HL-60 (cell line): ENCODE data around the gene NHERF1.
A peak's percentile ranks its signal among the peaks of the same experiment; 100 is the strongest.

Source experiments
- DNase-seq, 2 experiments: peaks; one replicate each; pipeline ENCODE4 v3.0.0-alpha.2; 2010 to 2020; ENCODE audit warnings: low read depth in 1 of 2, low spot score in 1 of 2
- H3K27ac ChIP-seq: fragments of 250-450 bp; sonication (Bioruptor Pico); replicated peaks from 2 replicates; pipeline ENCODE4 v1.5.1; 2020; ENCODE audit warnings: mild to moderate bottlenecking, moderate library complexity
- H3K27me3 ChIP-seq: fragments of 250-450 bp; sonication (Bioruptor Pico); 2 replicates; pipeline ENCODE4 v1.5.1; 2021; ENCODE audit warnings: mild to moderate bottlenecking, moderate library complexity; ENCODE audit not compliant: insufficient read depth, poor library complexity, severe bottlenecking
- H3K4me3 ChIP-seq: replicated peaks from 2 replicates; pipeline ENCODE4 v1.5.1; 2011; ENCODE audit warnings: mild to moderate bottlenecking, control low read depth, low read length; ENCODE audit not compliant: insufficient read depth
- CTCF ChIP-seq: IDR thresholded peaks from one replicate; pipeline ENCODE4 v1.5.1; 2011; ENCODE audit warnings: low read length, control low read depth, inconsistent platforms; ENCODE audit not compliant: insufficient read depth
- GABPA ChIP-seq: IDR thresholded peaks from 2 replicates; pipeline ENCODE4 v1.6.1; 2012; ENCODE audit warnings: low read depth
- POLR2AphosphoS5 ChIP-seq: IDR thresholded peaks from 2 replicates; pipeline ENCODE4 v1.6.1; 2012; ENCODE audit warnings: low read depth
- REST ChIP-seq: IDR thresholded peaks from 2 replicates; pipeline ENCODE4 v1.6.1; 2012; ENCODE audit warnings: low read depth; ENCODE audit not compliant: insufficient replicate concordance
- SPI1 ChIP-seq: IDR thresholded peaks from 2 replicates; pipeline ENCODE4 v1.6.1; 2012; ENCODE audit warnings: low read depth, mild to moderate bottlenecking, borderline replicate concordance

The NHERF1 gene

GRCh38 chr17:74742153-74742515 lies 6.3 kb upstream of the NHERF1 start:
- TF ChIP-seq POLR2AphosphoS5 (peak; percentile 96), GABPA (0 out of 2 replicates have a peak, but pooled peaks have one; percentile 44), REST (peak; percentile 54), SPI1 (peak; percentile 64; the same call in 1 of the 2 replicates), CTCF (no peak)
- no peak overlapping the region for H3K4me3 ChIP-seq
- H3K27ac ChIP-seq, result peak overlapping the region; percentile 82
- H3K27me3 ChIP-seq, result no peaks in the 10 kb centered on the region
- peak in 1 of 2 experiments; percentile 97 for DNase-seq

GRCh38 chr17:74742978-74743545 lies 5.4 kb upstream of the NHERF1 start:
- no peak for TF ChIP-seq REST
- TF ChIP-seq POLR2AphosphoS5, result no peak
- no peak for TF ChIP-seq GABPA
- TF ChIP-seq CTCF, result no peak
- TF ChIP-seq SPI1, result no peak
- no peaks in the 10 kb centered on the region for H3K27me3 ChIP-seq
- no peak overlapping the region for H3K4me3 ChIP-seq
- H3K27ac ChIP-seq, result peak overlapping the region; percentile 82
- no peak for DNase-seq

- peak overlapping the region; percentile 17; the same call in 1 of the 2 replicates for H3K27ac ChIP-seq
Measured at GRCh38 chr17:74743755-74744154, 4.7 kb upstream of the NHERF1 start.

More at GRCh38 chr17:74743755-74744154, 4.7 kb upstream of the NHERF1 start:
- TF ChIP-seq REST (no peak), GABPA (no peak), POLR2AphosphoS5 (no peak), SPI1 (no peak), CTCF (no peak)
- DNase-seq, result no peak
- no peaks in the 10 kb centered on the region for H3K27me3 ChIP-seq
- H3K4me3 ChIP-seq, result no peak overlapping the region
